HepG2 (cell line): Measurements from ENCODE around the gene HES1. TPM values are rescaled to one million over a fixed set of nuclear protein-coding genes. Genes with fewer than 3 reads are reported as not detected.

Experiments used
- AKAP8 ChIP-seq: sonication (generic); formaldehyde crosslinking; IDR thresholded peaks from 2 replicates; pipeline ENCODE4 v1.5.1; 2020; ENCODE audit warnings: mild to moderate bottlenecking, missing genetic modification reagents
- CENPX ChIP-seq: sonication (generic); formaldehyde crosslinking; IDR thresholded peaks from 2 replicates; pipeline ENCODE4 v1.9.0; 2021; ENCODE audit warnings: mild to moderate bottlenecking, missing genetic modification reagents, moderate library complexity
- FOSL1 ChIP-seq: sonication (generic); formaldehyde crosslinking; IDR thresholded peaks from 2 replicates; pipeline ENCODE4 v1.9.0; 2021; ENCODE audit warnings: missing genetic modification reagents, borderline replicate concordance
- GFI1 ChIP-seq: sonication (generic); formaldehyde crosslinking; IDR thresholded peaks from 2 replicates; pipeline ENCODE4 v1.5.0; 2020; ENCODE audit warnings: missing genetic modification reagents, mild to moderate bottlenecking, borderline replicate concordance
- HCFC1 ChIP-seq: fragments of 150-350 bp; IDR thresholded peaks from 2 replicates; pipeline ENCODE4 v1.6.1; 2014; ENCODE audit warnings: low read depth, low read length
- HHEX ChIP-seq: IDR thresholded peaks from 2 replicates; pipeline ENCODE4 v1.6.1; 2016; ENCODE audit warnings: control low read depth
- KAT2B ChIP-seq: fragments of 150-350 bp; IDR thresholded peaks from 2 replicates; pipeline ENCODE4 v1.6.1; 2014; ENCODE audit warnings: low read depth, low read length, borderline replicate concordance
- NFYC ChIP-seq: IDR thresholded peaks from 2 replicates; pipeline ENCODE4 v1.6.1; 2016; ENCODE audit warnings: missing genetic modification reagents, missing compliant biosample characterization
- PPARG ChIP-seq: conservative IDR thresholded peaks from 2 replicates; pipeline ENCODE4 v1.6.1; 2016; ENCODE audit warnings: missing biosample characterization, missing genetic modification reagents
- RBM39 ChIP-seq: fragments of 200-400 bp; formaldehyde crosslinking; IDR thresholded peaks from one replicate; pipeline ENCODE4 v1.6.1; 2018; ENCODE audit warnings: antibody characterized with exemption, mild to moderate bottlenecking, low read depth, low read length; ENCODE audit not compliant: poor library complexity, severe bottlenecking
- REPIN1 ChIP-seq: sonication (generic); formaldehyde crosslinking; IDR thresholded peaks from 2 replicates; pipeline ENCODE4 v1.8.0; 2022; ENCODE audit warnings: missing genetic modification reagents, low read depth, mild to moderate bottlenecking, borderline replicate concordance
- U2AF2 ChIP-seq: fragments of 200-400 bp; formaldehyde crosslinking; IDR thresholded peaks from 2 replicates; pipeline ENCODE4 v1.6.1; 2017; ENCODE audit warnings: low read depth, mild to moderate bottlenecking, low read length
- WIZ ChIP-seq: sonication (generic); formaldehyde crosslinking; IDR thresholded peaks from 2 replicates; pipeline ENCODE4 v1.5.1; 2020; ENCODE audit warnings: mild to moderate bottlenecking, missing genetic modification reagents
- ZFYVE20 ChIP-seq: sonication (generic); formaldehyde crosslinking; IDR thresholded peaks from 2 replicates; pipeline ENCODE4 v1.8.0; 2023; ENCODE audit warnings: low read depth, mild to moderate bottlenecking, moderate library complexity, missing genetic modification reagents, borderline replicate concordance
- ZNF317 ChIP-seq: sonication (generic); formaldehyde crosslinking; IDR thresholded peaks from 2 replicates; pipeline ENCODE4 v1.5.0; 2020; ENCODE audit warnings: mild to moderate bottlenecking, missing genetic modification reagents
- ZNF607 ChIP-seq: sonication (generic); formaldehyde crosslinking; IDR thresholded peaks from 2 replicates; pipeline ENCODE4 v1.5.1; 2020; ENCODE audit warnings: missing genetic modification reagents, mild to moderate bottlenecking, borderline replicate concordance
- ZNF776 ChIP-seq: sonication (generic); formaldehyde crosslinking; IDR thresholded peaks from 2 replicates; pipeline ENCODE4 v1.4.0; 2020; ENCODE audit warnings: mild to moderate bottlenecking, missing genetic modification reagents
- ZSCAN30 ChIP-seq: sonication (generic); formaldehyde crosslinking; IDR thresholded peaks from 2 replicates; pipeline ENCODE4 v1.5.0; 2020; ENCODE audit warnings: mild to moderate bottlenecking, missing genetic modification reagents
- polyA plus RNA-seq, 8 experiments: library from polyadenylated mRNA; depleted of rRNA in 3 of 8; stranded (reverse) in 7 of 8; unstranded in 1 of 8; fragments of >200 nt; fragmentation: Illumina TruSeq in 4 of 8; extraction: Trizol in 4 of 8; gene quantifications; 2 replicates each; pipeline versions ENCODE4 v1.2.1 to v1.2.3, GENCODE V29; 2011 to 2016; ENCODE audit warnings: low read depth in 4 of 8, missing spikeins in 1 of 8, mixed read lengths in 1 of 8; ENCODE audit not compliant: insufficient read depth in 1 of 8
- total RNA-seq, 5 experiments: library from RNA; depleted of rRNA; stranded (reverse); fragments of >200 nt; fragmentation: Illumina TruSeq; extraction: Trizol; gene quantifications; 2 replicates each; pipeline ENCODE4 v1.2.3, GENCODE V29; 2016; ENCODE audit warnings: low read depth in 1 of 5
- TF ChIP-seq, protein P1 (sequence below): sonication (generic); formaldehyde crosslinking; IDR thresholded peaks from 2 replicates; pipeline ENCODE4 v1.9.0; 2021; ENCODE audit warnings: missing genetic modification reagents, borderline replicate concordance
- TF ChIP-seq, protein P2 (sequence below): IDR thresholded peaks from 2 replicates; pipeline ENCODE4 v1.6.1; 2016; ENCODE audit warnings: mild to moderate bottlenecking
- TF ChIP-seq, protein P3 (sequence below): sonication (generic); formaldehyde crosslinking; IDR thresholded peaks from 2 replicates; pipeline ENCODE4 v1.8.1; 2023; ENCODE audit warnings: mild to moderate bottlenecking, missing genetic modification reagents
- TF ChIP-seq, protein P4 (sequence below): sonication (generic); formaldehyde crosslinking; conservative IDR thresholded peaks from 2 replicates; pipeline ENCODE4 v1.4.0; 2020; ENCODE audit warnings: missing genetic modification reagents

The HES1 gene
- total and polyA plus RNA-seq, 2 of the 13 experiments (the other 11 are each of a cell fraction or from before 2014, with no cell fraction given): 15.4 to 19.8 TPM

DNA sequence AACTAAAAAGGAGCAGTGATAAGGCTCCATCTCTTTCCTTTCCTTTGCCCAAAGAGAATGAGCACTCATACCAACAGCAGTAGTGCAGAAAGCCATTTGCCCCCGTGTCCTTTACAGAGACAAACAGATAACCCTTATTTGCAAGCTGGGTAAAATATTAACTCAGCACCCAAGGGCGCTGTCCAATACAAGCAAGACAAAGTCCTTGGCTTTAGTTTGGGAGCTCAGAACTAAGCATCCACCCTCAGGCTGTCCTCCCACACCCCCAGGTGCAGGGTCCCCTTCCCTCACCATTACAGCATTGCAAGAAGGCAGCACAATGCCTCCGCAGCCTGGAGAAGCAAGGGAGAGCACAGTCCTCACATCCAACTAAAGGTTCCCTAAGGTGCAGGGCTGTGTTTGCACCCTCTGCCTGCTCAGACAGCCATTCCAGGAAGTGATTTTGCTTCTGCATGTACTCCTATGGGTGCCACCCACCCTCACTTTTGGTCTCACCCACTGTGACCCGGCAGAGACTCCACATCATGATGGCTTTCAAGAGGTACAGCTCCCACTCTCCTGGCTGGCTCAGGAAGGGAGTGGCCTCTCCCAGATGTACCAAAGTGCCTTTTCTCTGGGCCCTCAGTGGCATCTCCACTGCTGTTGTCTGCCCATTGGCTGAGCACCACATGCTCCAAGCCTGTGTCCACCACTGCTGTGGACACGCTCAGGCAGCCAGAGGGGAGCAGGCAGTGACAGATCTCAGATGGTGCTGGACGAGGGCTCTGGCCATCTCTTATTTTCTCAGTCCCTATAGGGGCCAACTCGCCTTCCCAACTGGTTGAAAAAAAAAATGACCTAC, 34.1 kb upstream of the HES1 start (continued):
- TF ChIP-seq, protein P1, sequence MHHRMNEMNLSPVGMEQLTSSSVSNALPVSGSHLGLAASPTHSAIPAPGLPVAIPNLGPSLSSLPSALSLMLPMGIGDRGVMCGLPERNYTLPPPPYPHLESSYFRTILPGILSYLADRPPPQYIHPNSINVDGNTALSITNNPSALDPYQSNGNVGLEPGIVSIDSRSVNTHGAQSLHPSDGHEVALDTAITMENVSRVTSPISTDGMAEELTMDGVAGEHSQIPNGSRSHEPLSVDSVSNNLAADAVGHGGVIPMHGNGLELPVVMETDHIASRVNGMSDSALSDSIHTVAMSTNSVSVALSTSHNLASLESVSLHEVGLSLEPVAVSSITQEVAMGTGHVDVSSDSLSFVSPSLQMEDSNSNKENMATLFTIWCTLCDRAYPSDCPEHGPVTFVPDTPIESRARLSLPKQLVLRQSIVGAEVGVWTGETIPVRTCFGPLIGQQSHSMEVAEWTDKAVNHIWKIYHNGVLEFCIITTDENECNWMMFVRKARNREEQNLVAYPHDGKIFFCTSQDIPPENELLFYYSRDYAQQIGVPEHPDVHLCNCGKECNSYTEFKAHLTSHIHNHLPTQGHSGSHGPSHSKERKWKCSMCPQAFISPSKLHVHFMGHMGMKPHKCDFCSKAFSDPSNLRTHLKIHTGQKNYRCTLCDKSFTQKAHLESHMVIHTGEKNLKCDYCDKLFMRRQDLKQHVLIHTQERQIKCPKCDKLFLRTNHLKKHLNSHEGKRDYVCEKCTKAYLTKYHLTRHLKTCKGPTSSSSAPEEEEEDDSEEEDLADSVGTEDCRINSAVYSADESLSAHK (CRISPR knock-in tag): no peak
- no peak for TF ChIP-seq ZSCAN30
- no peak; the same call in none of the 2 replicates for TF ChIP-seq REPIN1 (CRISPR knock-in tag)
- no peak for TF ChIP-seq AKAP8 (CRISPR knock-in tag)
- TF ChIP-seq WIZ: no peak
- TF ChIP-seq HHEX (CRISPR knock-in tag): no peak
- TF ChIP-seq KAT2B: no peak
- no peak for TF ChIP-seq U2AF2
- TF ChIP-seq ZNF607 (CRISPR knock-in tag): peak; percentile 79; the same call in 1 of the 2 replicates
- TF ChIP-seq HCFC1: no peak
- no peak for TF ChIP-seq CENPX (CRISPR knock-in tag)
- TF ChIP-seq PPARG (CRISPR knock-in tag): peak; percentile 70; the same call in 1 of the 2 replicates
- TF ChIP-seq, protein P2, sequence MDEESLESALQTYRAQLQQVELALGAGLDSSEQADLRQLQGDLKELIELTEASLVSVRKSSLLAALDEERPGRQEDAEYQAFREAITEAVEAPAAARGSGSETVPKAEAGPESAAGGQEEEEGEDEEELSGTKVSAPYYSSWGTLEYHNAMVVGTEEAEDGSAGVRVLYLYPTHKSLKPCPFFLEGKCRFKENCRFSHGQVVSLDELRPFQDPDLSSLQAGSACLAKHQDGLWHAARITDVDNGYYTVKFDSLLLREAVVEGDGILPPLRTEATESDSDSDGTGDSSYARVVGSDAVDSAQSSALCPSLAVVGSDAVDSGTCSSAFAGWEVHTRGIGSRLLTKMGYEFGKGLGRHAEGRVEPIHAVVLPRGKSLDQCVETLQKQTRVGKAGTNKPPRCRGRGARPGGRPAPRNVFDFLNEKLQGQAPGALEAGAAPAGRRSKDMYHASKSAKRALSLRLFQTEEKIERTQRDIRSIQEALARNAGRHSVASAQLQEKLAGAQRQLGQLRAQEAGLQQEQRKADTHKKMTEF: peak; percentile 67; the same call in 1 of the 2 replicates
- TF ChIP-seq, protein P3, sequence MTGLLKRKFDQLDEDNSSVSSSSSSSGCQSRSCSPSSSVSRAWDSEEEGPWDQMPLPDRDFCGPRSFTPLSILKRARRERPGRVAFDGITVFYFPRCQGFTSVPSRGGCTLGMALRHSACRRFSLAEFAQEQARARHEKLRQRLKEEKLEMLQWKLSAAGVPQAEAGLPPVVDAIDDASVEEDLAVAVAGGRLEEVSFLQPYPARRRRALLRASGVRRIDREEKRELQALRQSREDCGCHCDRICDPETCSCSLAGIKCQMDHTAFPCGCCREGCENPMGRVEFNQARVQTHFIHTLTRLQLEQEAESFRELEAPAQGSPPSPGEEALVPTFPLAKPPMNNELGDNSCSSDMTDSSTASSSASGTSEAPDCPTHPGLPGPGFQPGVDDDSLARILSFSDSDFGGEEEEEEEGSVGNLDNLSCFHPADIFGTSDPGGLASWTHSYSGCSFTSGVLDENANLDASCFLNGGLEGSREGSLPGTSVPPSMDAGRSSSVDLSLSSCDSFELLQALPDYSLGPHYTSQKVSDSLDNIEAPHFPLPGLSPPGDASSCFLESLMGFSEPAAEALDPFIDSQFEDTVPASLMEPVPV (CRISPR knock-in tag): no peak
- TF ChIP-seq RBM39: no peak
- TF ChIP-seq, protein P4, sequence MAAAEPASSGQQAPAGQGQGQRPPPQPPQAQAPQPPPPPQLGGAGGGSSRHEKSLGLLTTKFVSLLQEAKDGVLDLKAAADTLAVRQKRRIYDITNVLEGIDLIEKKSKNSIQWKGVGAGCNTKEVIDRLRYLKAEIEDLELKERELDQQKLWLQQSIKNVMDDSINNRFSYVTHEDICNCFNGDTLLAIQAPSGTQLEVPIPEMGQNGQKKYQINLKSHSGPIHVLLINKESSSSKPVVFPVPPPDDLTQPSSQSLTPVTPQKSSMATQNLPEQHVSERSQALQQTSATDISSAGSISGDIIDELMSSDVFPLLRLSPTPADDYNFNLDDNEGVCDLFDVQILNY: no peak
- TF ChIP-seq FOSL1 (CRISPR knock-in tag): no peak
- TF ChIP-seq NFYC (CRISPR knock-in tag): no peak; the same call in 1 of the 2 replicates
- TF ChIP-seq ZFYVE20: no peak
- no peak for TF ChIP-seq ZNF317 (CRISPR knock-in tag)
- TF ChIP-seq ZNF776 (CRISPR knock-in tag): no peak
- TF ChIP-seq GFI1 (CRISPR knock-in tag): peak; percentile 64
